K562 (cell line): Measurements from ENCODE around the gene FLAD1. TPM values are rescaled to one million over a fixed set of nuclear protein-coding genes. Genes with fewer than 3 reads are reported as not detected.

Source experiments
- BRD9 ChIP-seq: fragments of 450-650 bp; IDR thresholded peaks from 2 replicates; pipeline ENCODE4 v1.6.1; 2018; ENCODE audit warnings: low read depth; ENCODE audit not compliant: partially characterized antibody
- CAMTA2 ChIP-seq: fragments of 250-450 bp; sonication (Bioruptor Pico); conservative IDR thresholded peaks from 2 replicates; pipeline ENCODE4 v1.5.1; 2022
- CREBBP ChIP-seq: IDR thresholded peaks from one replicate; pipeline ENCODE4 v1.6.1; 2012; ENCODE audit warnings: low read depth, mild to moderate bottlenecking, control low read depth, inconsistent platforms, low read length
- ELF2 ChIP-seq: fragments of 250-450 bp; sonication (Bioruptor Pico); IDR thresholded peaks from 2 replicates; pipeline ENCODE4 v1.5.0; 2021; ENCODE audit warnings: mild to moderate bottlenecking
- ELK3 ChIP-seq: fragments of 450-650 bp; formaldehyde crosslinking; IDR thresholded peaks from 2 replicates; pipeline ENCODE4 v1.4.0; 2020; ENCODE audit warnings: mild to moderate bottlenecking
- GTF3C2 ChIP-seq: IDR thresholded peaks from 3 replicates; pipeline ENCODE4 v1.6.1; 2011; ENCODE audit warnings: borderline replicate concordance, mild to moderate bottlenecking, moderate library complexity; ENCODE audit not compliant: insufficient read length; ENCODE audit errors: extremely low read depth
- HDAC3 ChIP-seq: fragments of 450-650 bp; IDR thresholded peaks from 2 replicates; pipeline ENCODE4 v1.6.1; 2018; ENCODE audit warnings: borderline replicate concordance, mild to moderate bottlenecking, moderate library complexity; ENCODE audit not compliant: partially characterized antibody
- HDAC8 ChIP-seq: fragments of 450-650 bp; IDR thresholded peaks from 2 replicates; pipeline ENCODE4 v1.6.1; 2016; ENCODE audit warnings: mild to moderate bottlenecking, missing genetic modification characterization, moderate library complexity, missing compliant biosample characterization
- HNRNPUL1 ChIP-seq: fragments of 200-400 bp; formaldehyde crosslinking; IDR thresholded peaks from 2 replicates; pipeline ENCODE4 v1.6.1; 2017; ENCODE audit warnings: low read length
- MAFG ChIP-seq: fragments of 450-650 bp; conservative IDR thresholded peaks from 2 replicates; pipeline ENCODE4 v1.6.1; 2016; ENCODE audit warnings: missing genetic modification characterization, missing compliant biosample characterization
- MIER1 ChIP-seq: fragments of 450-650 bp; IDR thresholded peaks from 2 replicates; pipeline ENCODE4 v1.6.1; 2016; ENCODE audit warnings: antibody characterized with exemption, mild to moderate bottlenecking, low read depth
- RBM34 ChIP-seq: fragments of 200-400 bp; formaldehyde crosslinking; IDR thresholded peaks from 2 replicates; pipeline ENCODE4 v1.6.1; 2018; ENCODE audit warnings: low read length, borderline replicate concordance; ENCODE audit not compliant: insufficient read depth
- SIN3B ChIP-seq: fragments of 450-650 bp; IDR thresholded peaks from 2 replicates; pipeline ENCODE4 v1.6.1; 2017; ENCODE audit warnings: low read depth, mild to moderate bottlenecking, moderate library complexity
- SRF ChIP-seq, 2 experiments: fragments of 250-450, 450-650 bp in 1 of 2; sonication (Bioruptor Pico) in 1 of 2; sonication (generic) in 1 of 2; formaldehyde crosslinking; IDR thresholded peaks; 2 replicates each; pipeline versions ENCODE4 v1.5.0 to v1.5.1; 2020 to 2022; ENCODE audit warnings: mild to moderate bottlenecking in 1 of 2, missing genetic modification reagents in 1 of 2
- SRSF1 ChIP-seq: fragments of 200-400 bp; formaldehyde crosslinking; IDR thresholded peaks from 2 replicates; pipeline ENCODE4 v1.6.1; 2017; ENCODE audit warnings: mild to moderate bottlenecking, low read depth, low read length, moderate library complexity
- TAF1 ChIP-seq: IDR thresholded peaks from 2 replicates; pipeline ENCODE4 v1.6.1; 2011; ENCODE audit warnings: mild to moderate bottlenecking, low read length, moderate library complexity; ENCODE audit not compliant: insufficient read depth, control insufficient read depth, severe bottlenecking; ENCODE audit errors: extremely low read depth
- THRAP3 ChIP-seq: fragments of 450-650 bp; IDR thresholded peaks from 2 replicates; pipeline ENCODE4 v1.6.1; 2016; ENCODE audit warnings: mild to moderate bottlenecking, inconsistent platforms, borderline replicate concordance
- TRIM25 ChIP-seq: fragments of 450-650 bp; IDR thresholded peaks from 2 replicates; pipeline ENCODE4 v1.7.0; 2016; ENCODE audit warnings: borderline replicate concordance
- ZNF232 ChIP-seq: sonication (generic); formaldehyde crosslinking; IDR thresholded peaks from 2 replicates; pipeline ENCODE4 v1.8.0; 2022; ENCODE audit warnings: mild to moderate bottlenecking, missing genetic modification reagents
- ZNF280B ChIP-seq: fragments of 250-450 bp; sonication (Bioruptor Pico); IDR thresholded peaks from 2 replicates; pipeline ENCODE4 v1.5.1; 2021; ENCODE audit warnings: mild to moderate bottlenecking
- ZNF778 ChIP-seq: fragments of 450-650 bp; formaldehyde crosslinking; IDR thresholded peaks from 2 replicates; pipeline ENCODE4 v1.4.0; 2020; ENCODE audit warnings: mild to moderate bottlenecking, moderate library complexity
- polyA plus RNA-seq, 8 experiments: library from polyadenylated mRNA; depleted of rRNA in 4 of 8; stranded (reverse) in 5 of 8; unstranded in 3 of 8; fragments of >200 nt; fragmentation: Nextera tagmentation in 2 of 8; fragmentation: Illumina TruSeq in 1 of 8; extraction: Ambion mirVana in 2 of 8; extraction: Trizol in 1 of 8; gene quantifications; 2 replicates each; pipeline versions ENCODE4 v1.2.1 to v1.2.3, GENCODE V29; 2011 to 2014; ENCODE audit warnings: inconsistent platforms in 1 of 8, missing spikeins in 1 of 8
- total RNA-seq, 7 experiments: library from RNA; depleted of rRNA in 6 of 7; stranded (reverse); fragments of >200 nt in 6 of 7; fragmentation: Illumina TruSeq in 2 of 7; extraction: Trizol in 2 of 7; gene quantifications; 2 replicates each; pipeline versions ENCODE4 v1.2.1 to v1.2.3, GENCODE V29; 2011 to 2021; ENCODE audit warnings: low replicate concordance in 1 of 7

FLAD1 gene
- total and polyA plus RNA-seq, 9 of the 15 experiments (the other 6 are each of a cell fraction or from before 2014, with no cell fraction given) = 24.9 to 85.8 (median 67.0) TPM

- TF ChIP-seq HDAC8 (tag) = no peak
- 0 out of 2 replicates have a peak, but pooled peaks have one; percentile 18 for TF ChIP-seq CAMTA2 (CRISPR knock-in tag)
- no peak for TF ChIP-seq THRAP3
- TF ChIP-seq BRD9 = peak; percentile 85
- TF ChIP-seq ELK3 = no peak
- TF ChIP-seq SRF (CRISPR knock-in tag; IDR thresholded peaks at IDR 0.05) = no peak
- TF ChIP-seq SRSF1 = no peak
- no peak for TF ChIP-seq HNRNPUL1
- TF ChIP-seq SIN3B = no peak
- TF ChIP-seq ELF2 = no peak
- no peak for TF ChIP-seq ZNF280B (CRISPR knock-in tag)
- TF ChIP-seq MIER1 = no peak
- no peak for TF ChIP-seq GTF3C2
- no peak for TF ChIP-seq RBM34
- no peak for TF ChIP-seq ZNF232 (CRISPR knock-in tag)
- TF ChIP-seq MAFG = no peak
- peak; percentile 35 for TF ChIP-seq TAF1
- TF ChIP-seq TRIM25 = no peak
- no peak for TF ChIP-seq CREBBP
- no peak for TF ChIP-seq ZNF778 (CRISPR knock-in tag)
- TF ChIP-seq HDAC3 = no peak
These were observed 15.8 kb downstream of the FLAD1 start (continued) for GRCh38 chr1:154998818-154999570.
